Suprapubic skin (tissue), 4 donors: Measurements from ENCODE around the gene STPG2.

Experiments
- EP300 ChIP-seq: sonication (generic); formaldehyde crosslinking; IDR thresholded peaks from one replicate; pipeline ENCODE4 v1.6.1; 2017; ENCODE audit warnings: antibody characterized with exemption
- POLR2A ChIP-seq, 2 donors: fragments of 450-650 bp; IDR thresholded peaks; one replicate each; pipeline ENCODE4 v1.6.1; 2017; ENCODE audit warnings: antibody characterized with exemption in 2 of 2, mild to moderate bottlenecking in 2 of 2, moderate library complexity in 2 of 2
- POLR2AphosphoS5 ChIP-seq, 3 donors: sonication (generic); formaldehyde crosslinking; IDR thresholded peaks; one replicate each; pipeline ENCODE4 v1.6.1; 2017; ENCODE audit warnings: antibody characterized with exemption in 3 of 3
- TF ChIP-seq, protein P1 (sequence below), 2 donors: fragments of 200-600 bp in 1 of 2; fragments of 450-650 bp in 1 of 2; sonication (generic) in 1 of 2; IDR thresholded peaks; one replicate each; pipeline ENCODE4 v1.5.1; 2016 to 2019; ENCODE audit warnings: antibody characterized with exemption in 2 of 2, mild to moderate bottlenecking in 1 of 2, moderate library complexity in 1 of 2

DNA sequence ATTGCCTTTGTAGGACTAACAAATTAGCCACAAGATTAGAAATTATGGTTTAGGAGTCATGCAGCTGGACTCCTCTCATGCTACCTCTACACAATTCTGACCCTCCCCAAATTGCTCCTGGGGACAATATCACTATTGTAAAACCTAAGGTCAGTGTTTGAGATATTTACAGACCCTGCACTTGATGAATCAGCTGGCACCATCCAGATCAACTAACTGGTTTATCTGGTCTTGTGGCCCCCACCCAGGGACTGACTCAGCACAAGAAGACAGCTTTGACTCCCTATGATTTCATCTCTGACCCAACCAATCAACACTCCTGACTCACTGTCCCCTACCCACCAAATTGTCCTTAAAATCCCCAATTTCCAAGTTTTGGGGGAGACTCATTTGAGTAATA, 192.4 kb downstream of the STPG2 start:
- TF ChIP-seq, protein P1, sequence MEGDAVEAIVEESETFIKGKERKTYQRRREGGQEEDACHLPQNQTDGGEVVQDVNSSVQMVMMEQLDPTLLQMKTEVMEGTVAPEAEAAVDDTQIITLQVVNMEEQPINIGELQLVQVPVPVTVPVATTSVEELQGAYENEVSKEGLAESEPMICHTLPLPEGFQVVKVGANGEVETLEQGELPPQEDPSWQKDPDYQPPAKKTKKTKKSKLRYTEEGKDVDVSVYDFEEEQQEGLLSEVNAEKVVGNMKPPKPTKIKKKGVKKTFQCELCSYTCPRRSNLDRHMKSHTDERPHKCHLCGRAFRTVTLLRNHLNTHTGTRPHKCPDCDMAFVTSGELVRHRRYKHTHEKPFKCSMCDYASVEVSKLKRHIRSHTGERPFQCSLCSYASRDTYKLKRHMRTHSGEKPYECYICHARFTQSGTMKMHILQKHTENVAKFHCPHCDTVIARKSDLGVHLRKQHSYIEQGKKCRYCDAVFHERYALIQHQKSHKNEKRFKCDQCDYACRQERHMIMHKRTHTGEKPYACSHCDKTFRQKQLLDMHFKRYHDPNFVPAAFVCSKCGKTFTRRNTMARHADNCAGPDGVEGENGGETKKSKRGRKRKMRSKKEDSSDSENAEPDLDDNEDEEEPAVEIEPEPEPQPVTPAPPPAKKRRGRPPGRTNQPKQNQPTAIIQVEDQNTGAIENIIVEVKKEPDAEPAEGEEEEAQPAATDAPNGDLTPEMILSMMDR (IDR thresholded peaks at IDR 0.05), result no peak
- TF ChIP-seq POLR2A (IDR thresholded peaks at IDR 0.05), result no peak
- no peak for TF ChIP-seq EP300
- TF ChIP-seq POLR2AphosphoS5 (IDR thresholded peaks at IDR 0.05), result no peak
